Fibroblast of skin of left biceps (primary cell): ENCODE measurements around the gene SPEF1.

Experiments used
- DNase-seq, 2 experiments: peaks; one replicate each; pipeline ENCODE4 v3.0.0-alpha.2; 2013; ENCODE audit warnings: low read depth in 2 of 2

Gene SPEF1

DNA sequence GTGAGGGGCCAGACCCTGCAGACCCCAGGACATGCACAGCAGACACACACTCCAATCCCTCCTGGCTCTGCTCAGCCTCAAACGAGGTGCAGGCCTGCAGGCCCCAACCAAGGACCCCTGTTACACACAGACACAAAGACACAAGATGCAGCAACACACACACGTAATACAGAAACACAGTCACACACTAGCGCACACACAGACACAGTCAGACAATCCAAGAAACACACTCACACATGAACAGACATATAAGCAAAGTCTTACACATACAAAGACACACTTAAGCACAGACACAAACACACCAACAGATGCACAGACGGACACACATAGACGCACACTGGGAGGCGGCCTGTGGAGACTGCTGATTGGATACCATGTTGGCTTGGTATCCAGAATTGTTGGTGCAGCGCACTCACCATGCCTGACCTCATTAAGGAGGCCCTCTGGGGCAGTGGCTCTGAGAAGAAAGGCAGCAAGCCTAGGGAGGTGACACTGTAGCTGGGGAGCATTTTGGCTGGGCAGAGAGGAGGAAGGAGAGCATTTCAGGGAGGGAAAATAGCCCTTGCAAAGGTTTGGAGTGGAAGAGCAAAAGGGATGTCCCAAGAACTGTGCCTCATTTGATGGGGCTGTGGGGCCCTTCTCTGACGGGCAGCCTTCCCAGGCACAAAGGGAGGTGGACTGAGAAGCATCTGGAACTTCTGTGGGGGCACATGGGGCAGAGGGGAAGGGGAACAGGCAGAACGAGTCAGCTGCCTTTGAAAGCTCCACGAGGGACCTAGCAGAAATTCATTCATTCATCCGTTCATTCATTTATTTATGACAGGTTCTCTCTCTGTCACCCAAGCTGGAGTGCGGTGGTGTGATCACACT lies 50.2 kb downstream of the SPEF1 start:
- DNase-seq, result no peak

GRCh38 chr20:3729811-3730540 lies 51.3 kb downstream of the SPEF1 start:
- no peak for DNase-seq

DNA sequence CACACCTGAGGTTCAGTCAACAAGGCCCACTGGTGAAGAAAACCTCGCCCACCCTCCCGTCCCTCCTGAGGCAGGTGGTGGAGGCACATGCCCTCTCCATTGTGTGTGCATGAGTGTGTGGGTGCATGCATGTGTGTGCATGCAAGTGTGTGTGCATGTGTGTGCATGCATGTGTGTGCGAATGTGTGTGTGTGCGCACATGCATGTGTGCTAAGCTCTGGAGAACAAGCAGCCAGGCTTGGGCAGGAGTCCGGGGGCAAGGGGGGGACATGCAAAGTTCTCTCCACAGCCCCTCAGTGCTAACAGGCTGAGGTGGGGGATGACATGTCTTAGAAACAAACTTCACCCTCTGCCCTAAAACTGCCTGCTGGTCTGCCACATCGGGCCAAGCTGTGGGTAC lies 51.9 kb downstream of the SPEF1 start:
- no peak for DNase-seq

GRCh38 chr20:3728876-3729275 lies 52.4 kb downstream of the SPEF1 start:
- no peak for DNase-seq

DNA sequence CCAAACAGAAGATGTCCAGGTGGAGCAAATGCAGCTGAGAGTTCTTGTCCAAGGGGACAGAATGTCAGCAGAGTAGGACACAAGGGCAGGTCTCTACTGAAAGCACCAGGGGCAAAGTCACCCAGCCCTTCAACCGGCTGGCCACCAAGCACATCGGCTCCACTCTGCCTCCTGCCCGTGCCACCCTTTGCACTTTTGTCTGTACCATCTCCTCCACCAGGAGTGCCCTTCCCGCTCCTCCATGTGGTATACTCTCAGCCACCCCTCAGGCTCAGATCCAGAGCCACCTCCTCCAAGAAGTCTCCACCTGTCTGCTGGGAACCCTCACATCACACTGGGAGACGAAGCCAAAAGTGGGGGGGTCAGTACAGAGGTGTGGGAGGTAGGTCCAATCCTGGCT lies 52.9 kb downstream of the SPEF1 start:
- no peak for DNase-seq
